HL-60 (cell line): ENCODE measurements around the gene ATP8A2.
"Not testable (repeated sequence)": the region's sequence is repeated elsewhere in the genome, so short reads cannot be mapped to it uniquely, and the experiment has no call there.

ENCODE experiments used
- DNase-seq, 2 experiments: peaks; one replicate each; pipeline ENCODE4 v3.0.0-alpha.2; 2010 to 2020; ENCODE audit warnings: low read depth in 1 of 2, low spot score in 1 of 2
- H3K27ac ChIP-seq: fragments of 250-450 bp; sonication (Bioruptor Pico); replicated peaks from 2 replicates; pipeline ENCODE4 v1.5.1; 2020; ENCODE audit warnings: mild to moderate bottlenecking, moderate library complexity
- H3K27me3 ChIP-seq: fragments of 250-450 bp; sonication (Bioruptor Pico); 2 replicates; pipeline ENCODE4 v1.5.1; 2021; ENCODE audit warnings: mild to moderate bottlenecking, moderate library complexity; ENCODE audit not compliant: insufficient read depth, poor library complexity, severe bottlenecking
- H3K4me3 ChIP-seq: replicated peaks from 2 replicates; pipeline ENCODE4 v1.5.1; 2011; ENCODE audit warnings: mild to moderate bottlenecking, control low read depth, low read length; ENCODE audit not compliant: insufficient read depth
- CTCF ChIP-seq: IDR thresholded peaks from one replicate; pipeline ENCODE4 v1.5.1; 2011; ENCODE audit warnings: low read length, control low read depth, inconsistent platforms; ENCODE audit not compliant: insufficient read depth
- GABPA ChIP-seq: IDR thresholded peaks from 2 replicates; pipeline ENCODE4 v1.6.1; 2012; ENCODE audit warnings: low read depth
- POLR2AphosphoS5 ChIP-seq: IDR thresholded peaks from 2 replicates; pipeline ENCODE4 v1.6.1; 2012; ENCODE audit warnings: low read depth
- REST ChIP-seq: IDR thresholded peaks from 2 replicates; pipeline ENCODE4 v1.6.1; 2012; ENCODE audit warnings: low read depth; ENCODE audit not compliant: insufficient replicate concordance
- SPI1 ChIP-seq: IDR thresholded peaks from 2 replicates; pipeline ENCODE4 v1.6.1; 2012; ENCODE audit warnings: low read depth, mild to moderate bottlenecking, borderline replicate concordance

The ATP8A2 gene

GRCh38 chr13:25571237-25571636, 199.5 kb downstream of the ATP8A2 start:
- peaks cover 10% of the 10 kb centered on the region for H3K27me3 ChIP-seq
- no peak for DNase-seq
- H3K27ac ChIP-seq, result no peak overlapping the region
- no peak overlapping the region for H3K4me3 ChIP-seq
- TF ChIP-seq CTCF (no peak), REST (no peak), POLR2AphosphoS5 (no peak), GABPA (no peak), SPI1 (no peak)

DNA sequence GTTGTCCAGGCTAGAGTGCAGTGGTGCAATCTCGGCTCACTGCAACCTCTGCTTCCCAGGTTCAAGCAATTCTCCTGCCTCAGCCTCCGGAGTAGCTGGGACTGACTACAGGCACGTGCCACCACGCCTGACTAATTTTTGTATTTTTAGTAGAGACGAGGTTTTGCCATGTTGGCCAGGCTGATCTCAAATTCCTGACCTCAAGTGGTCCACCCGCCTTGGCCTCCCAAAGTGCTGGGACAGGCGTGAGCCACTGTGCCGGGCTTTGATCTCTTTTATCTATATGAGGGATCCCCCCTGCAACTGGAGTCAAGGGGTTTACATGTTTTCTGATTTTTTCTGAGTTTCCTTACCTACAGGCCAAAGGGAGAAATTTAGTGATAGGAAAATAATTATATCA, 200.4 kb downstream of the ATP8A2 start:
- H3K4me3 ChIP-seq, H3K27ac ChIP-seq, DNase-seq: not testable (repeated sequence)
- H3K27me3 ChIP-seq, result peaks cover 13% of the 10 kb centered on the region

DNA sequence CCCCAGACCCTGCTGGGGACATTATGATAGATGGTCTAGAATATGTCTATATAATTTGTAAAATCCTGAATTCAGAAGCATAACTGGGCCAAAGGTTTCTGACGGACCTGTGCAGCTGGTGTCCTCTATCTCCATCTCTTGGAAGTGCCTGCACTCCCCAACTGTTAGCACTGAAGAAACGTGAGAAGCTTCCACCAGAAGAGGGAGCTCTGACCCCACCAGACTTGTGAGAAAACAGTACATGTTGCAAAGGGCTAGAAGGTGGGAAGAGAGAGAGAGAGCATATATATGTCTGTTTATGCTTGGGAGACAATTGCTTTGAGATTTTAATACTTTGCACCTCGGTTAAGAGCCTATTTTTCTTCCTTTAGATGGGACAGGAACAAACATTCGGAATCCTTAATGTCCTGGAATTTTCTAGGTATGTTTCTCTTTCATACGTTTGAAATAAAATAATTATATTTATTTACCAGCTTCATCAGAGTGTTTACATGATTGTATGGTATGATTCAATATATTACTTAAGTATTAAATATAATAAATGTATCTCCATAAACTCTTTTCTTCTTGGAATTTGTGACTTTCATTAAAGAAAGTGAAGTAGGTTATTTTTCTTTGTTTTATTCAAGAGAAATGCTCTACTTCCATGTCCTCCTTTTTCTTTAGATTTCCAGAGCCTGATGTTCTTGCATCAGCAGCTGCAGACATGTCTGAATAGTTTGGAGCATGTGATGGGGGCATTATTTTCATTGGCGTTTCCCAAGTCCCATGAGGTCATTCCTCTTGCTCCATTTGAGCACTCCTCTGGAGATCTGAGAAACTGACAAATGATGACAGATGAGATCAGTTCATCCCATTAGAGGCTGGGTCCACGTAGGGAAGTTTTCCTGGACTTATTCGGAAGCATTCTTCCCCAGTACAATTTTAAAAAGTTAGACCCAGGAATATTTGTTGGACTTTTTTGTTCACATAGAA, 202.9 kb downstream of the ATP8A2 start:
- Histone ChIP-seq H3K27ac (no peak overlapping the region), H3K4me3 (no peak overlapping the region), H3K27me3 (peaks cover 8% of the 10 kb centered on the region)
- DNase-seq, result peak; percentile 67 to 82
- TF ChIP-seq POLR2AphosphoS5 (no peak), GABPA (no peak), REST (no peak), CTCF (peak; percentile 79), SPI1 (no peak)

- TF ChIP-seq REST (no peak), CTCF (no peak), POLR2AphosphoS5 (no peak), SPI1 (no peak), GABPA (no peak)
- no peak for DNase-seq
- H3K27ac ChIP-seq, result no peak overlapping the region
- peaks cover 8% of the 10 kb centered on the region for H3K27me3 ChIP-seq
- H3K4me3 ChIP-seq, result no peak overlapping the region
Measured at GRCh38 chr13:25575562-25575961, 203.8 kb downstream of the ATP8A2 start.
